ENCODE results near the gene SURF1.

- TF ChIP-seq CTCF (IDR thresholded peaks at IDR 0.05; ENCODE audit: low read length) (no peak), EZH2 (IDR thresholded peaks at IDR 0.05; ENCODE audit: borderline replicate concordance, low read length) (no peak)
These were observed 52.2 kb downstream of the SURF1 start for GRCh38 chr9:133304158-133304470.

Measured in OCI-LY1 (cell line).